Measurements from ENCODE around the gene CRTAC1. TPM values are rescaled to one million over a fixed set of nuclear protein-coding genes. Genes with fewer than 3 reads are reported as not detected.

Gene CRTAC1
- total RNA-seq, 1 experiment from 2014 or later = 1.2 TPM

DNA sequence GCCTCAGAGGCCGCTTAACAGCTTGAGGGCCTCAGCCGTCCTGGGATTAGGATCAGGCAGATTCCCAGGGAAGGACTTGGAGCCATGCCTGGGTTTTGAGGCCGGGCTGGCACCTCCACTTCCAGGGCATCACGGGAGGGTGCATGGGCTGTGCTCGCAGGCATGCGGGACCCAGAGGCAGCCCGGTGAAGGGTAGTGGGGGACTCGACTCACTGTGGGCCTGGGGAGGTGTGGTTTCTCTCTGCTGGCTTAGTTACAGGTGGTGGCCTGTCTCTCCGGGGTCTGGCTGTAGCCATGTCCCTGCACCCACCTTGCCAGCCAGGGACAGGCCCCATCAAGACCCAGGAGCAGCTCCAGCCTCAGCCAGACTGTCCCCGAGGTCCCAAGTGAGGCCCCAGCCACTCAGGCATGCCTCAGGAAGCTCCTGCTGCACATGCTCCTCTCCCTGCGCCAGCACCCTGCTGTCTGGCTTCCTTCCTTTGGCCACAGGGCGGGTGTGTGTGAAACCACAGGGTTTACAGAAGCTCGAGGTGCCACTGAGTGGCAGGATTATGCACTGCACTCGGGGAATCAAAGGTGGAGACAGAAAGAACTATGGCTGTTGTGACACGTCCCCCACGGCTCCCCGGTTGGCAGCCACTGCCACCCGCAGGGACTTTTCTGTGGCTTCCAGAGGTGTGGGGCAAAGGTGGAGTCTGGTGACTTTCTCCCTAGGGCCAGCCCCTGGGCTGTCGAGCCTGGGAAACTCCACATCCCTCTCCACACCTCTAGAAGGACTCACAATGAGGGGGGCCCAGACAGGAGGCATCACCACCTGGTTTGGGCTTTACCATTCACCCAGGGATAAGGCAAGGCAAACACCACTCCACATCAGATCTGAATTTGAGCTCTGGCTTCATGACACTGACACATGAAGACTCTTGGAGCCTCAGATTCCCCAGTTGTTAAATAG, 161.1 kb downstream of the CRTAC1 start (continued):
- TF ChIP-seq, protein P1, sequence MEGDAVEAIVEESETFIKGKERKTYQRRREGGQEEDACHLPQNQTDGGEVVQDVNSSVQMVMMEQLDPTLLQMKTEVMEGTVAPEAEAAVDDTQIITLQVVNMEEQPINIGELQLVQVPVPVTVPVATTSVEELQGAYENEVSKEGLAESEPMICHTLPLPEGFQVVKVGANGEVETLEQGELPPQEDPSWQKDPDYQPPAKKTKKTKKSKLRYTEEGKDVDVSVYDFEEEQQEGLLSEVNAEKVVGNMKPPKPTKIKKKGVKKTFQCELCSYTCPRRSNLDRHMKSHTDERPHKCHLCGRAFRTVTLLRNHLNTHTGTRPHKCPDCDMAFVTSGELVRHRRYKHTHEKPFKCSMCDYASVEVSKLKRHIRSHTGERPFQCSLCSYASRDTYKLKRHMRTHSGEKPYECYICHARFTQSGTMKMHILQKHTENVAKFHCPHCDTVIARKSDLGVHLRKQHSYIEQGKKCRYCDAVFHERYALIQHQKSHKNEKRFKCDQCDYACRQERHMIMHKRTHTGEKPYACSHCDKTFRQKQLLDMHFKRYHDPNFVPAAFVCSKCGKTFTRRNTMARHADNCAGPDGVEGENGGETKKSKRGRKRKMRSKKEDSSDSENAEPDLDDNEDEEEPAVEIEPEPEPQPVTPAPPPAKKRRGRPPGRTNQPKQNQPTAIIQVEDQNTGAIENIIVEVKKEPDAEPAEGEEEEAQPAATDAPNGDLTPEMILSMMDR (IDR thresholded peaks at IDR 0.05) = 0 out of 2 replicates have a peak, but pooled peaks have one; percentile 12
- TF ChIP-seq RELA (CRISPR knock-in tag; IDR thresholded peaks at IDR 0.05; ENCODE audit: borderline replicate concordance) = peak; percentile 38; the same call in 1 of the 2 replicates
- TF ChIP-seq ZNF263 (CRISPR knock-in tag; IDR thresholded peaks at IDR 0.05; ENCODE audit: low read depth) = no peak
- TF ChIP-seq, protein P2, sequence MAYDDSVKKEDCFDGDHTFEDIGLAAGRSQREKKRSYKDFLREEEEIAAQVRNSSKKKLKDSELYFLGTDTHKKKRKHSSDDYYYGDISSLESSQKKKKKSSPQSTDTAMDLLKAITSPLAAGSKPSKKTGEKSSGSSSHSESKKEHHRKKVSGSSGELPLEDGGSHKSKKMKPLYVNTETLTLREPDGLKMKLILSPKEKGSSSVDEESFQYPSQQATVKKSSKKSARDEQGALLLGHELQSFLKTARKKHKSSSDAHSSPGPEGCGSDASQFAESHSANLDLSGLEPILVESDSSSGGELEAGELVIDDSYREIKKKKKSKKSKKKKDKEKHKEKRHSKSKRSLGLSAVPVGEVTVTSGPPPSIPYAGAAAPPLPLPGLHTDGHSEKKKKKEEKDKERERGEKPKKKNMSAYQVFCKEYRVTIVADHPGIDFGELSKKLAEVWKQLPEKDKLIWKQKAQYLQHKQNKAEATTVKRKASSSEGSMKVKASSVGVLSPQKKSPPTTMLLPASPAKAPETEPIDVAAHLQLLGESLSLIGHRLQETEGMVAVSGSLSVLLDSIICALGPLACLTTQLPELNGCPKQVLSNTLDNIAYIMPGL (CRISPR knock-in tag; IDR thresholded peaks at IDR 0.05) = no peak
- no peak for TF ChIP-seq ZNF232 (CRISPR knock-in tag; IDR thresholded peaks at IDR 0.05)
- no peak for TF ChIP-seq HMGA2 (CRISPR knock-in tag; IDR thresholded peaks at IDR 0.05)
- TF ChIP-seq TEAD4 (CRISPR knock-in tag; IDR thresholded peaks at IDR 0.05) = no peak
- TF ChIP-seq NFE2L1 (CRISPR knock-in tag; IDR thresholded peaks at IDR 0.05) = no peak
- TF ChIP-seq, protein P3, sequence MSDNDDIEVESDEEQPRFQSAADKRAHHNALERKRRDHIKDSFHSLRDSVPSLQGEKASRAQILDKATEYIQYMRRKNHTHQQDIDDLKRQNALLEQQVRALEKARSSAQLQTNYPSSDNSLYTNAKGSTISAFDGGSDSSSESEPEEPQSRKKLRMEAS (CRISPR knock-in tag; IDR thresholded peaks at IDR 0.05) = peak; percentile 80
- no peak for TF ChIP-seq ZNF396 (CRISPR knock-in tag; IDR thresholded peaks at IDR 0.05; ENCODE audit: borderline replicate concordance)
- no peak for TF ChIP-seq MXD4 (CRISPR knock-in tag; IDR thresholded peaks at IDR 0.05; ENCODE audit: borderline replicate concordance)
- no peak for TF ChIP-seq CREM (CRISPR knock-in tag; IDR thresholded peaks at IDR 0.05)
- TF ChIP-seq, protein P4, sequence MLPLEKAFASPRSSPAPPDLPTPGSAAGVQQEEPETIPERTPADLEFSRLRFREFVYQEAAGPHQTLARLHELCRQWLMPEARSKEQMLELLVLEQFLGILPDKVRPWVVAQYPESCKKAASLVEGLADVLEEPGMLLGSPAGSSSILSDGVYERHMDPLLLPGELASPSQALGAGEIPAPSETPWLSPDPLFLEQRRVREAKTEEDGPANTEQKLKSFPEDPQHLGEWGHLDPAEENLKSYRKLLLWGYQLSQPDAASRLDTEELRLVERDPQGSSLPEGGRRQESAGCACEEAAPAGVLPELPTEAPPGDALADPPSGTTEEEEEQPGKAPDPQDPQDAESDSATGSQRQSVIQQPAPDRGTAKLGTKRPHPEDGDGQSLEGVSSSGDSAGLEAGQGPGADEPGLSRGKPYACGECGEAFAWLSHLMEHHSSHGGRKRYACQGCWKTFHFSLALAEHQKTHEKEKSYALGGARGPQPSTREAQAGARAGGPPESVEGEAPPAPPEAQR (CRISPR knock-in tag; IDR thresholded peaks at IDR 0.05) = no peak
- TF ChIP-seq, protein P5, sequence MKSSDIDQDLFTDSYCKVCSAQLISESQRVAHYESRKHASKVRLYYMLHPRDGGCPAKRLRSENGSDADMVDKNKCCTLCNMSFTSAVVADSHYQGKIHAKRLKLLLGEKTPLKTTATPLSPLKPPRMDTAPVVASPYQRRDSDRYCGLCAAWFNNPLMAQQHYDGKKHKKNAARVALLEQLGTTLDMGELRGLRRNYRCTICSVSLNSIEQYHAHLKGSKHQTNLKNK (CRISPR knock-in tag; IDR thresholded peaks at IDR 0.05) = no peak
- no peak for TF ChIP-seq SOX15 (CRISPR knock-in tag; IDR thresholded peaks at IDR 0.05)
- TF ChIP-seq JUN (CRISPR knock-in tag; IDR thresholded peaks at IDR 0.05) = no peak
- no peak for TF ChIP-seq ATF1 (CRISPR knock-in tag; IDR thresholded peaks at IDR 0.05)
- TF ChIP-seq, protein P6, sequence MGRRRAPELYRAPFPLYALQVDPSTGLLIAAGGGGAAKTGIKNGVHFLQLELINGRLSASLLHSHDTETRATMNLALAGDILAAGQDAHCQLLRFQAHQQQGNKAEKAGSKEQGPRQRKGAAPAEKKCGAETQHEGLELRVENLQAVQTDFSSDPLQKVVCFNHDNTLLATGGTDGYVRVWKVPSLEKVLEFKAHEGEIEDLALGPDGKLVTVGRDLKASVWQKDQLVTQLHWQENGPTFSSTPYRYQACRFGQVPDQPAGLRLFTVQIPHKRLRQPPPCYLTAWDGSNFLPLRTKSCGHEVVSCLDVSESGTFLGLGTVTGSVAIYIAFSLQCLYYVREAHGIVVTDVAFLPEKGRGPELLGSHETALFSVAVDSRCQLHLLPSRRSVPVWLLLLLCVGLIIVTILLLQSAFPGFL (CRISPR knock-in tag; IDR thresholded peaks at IDR 0.05; ENCODE audit: borderline replicate concordance) = no peak
- TF ChIP-seq IRF2 (CRISPR knock-in tag; IDR thresholded peaks at IDR 0.05; ENCODE audit: borderline replicate concordance, low read depth) = no peak
- TF ChIP-seq EMX1 (CRISPR knock-in tag; IDR thresholded peaks at IDR 0.05) = no peak
- no peak for TF ChIP-seq ZNF416 (CRISPR knock-in tag; IDR thresholded peaks at IDR 0.05)
- TF ChIP-seq, protein P7, sequence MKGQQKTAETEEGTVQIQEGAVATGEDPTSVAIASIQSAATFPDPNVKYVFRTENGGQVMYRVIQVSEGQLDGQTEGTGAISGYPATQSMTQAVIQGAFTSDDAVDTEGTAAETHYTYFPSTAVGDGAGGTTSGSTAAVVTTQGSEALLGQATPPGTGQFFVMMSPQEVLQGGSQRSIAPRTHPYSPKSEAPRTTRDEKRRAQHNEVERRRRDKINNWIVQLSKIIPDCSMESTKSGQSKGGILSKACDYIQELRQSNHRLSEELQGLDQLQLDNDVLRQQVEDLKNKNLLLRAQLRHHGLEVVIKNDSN (CRISPR knock-in tag; IDR thresholded peaks at IDR 0.05) = no peak
- 0 out of 2 replicates have a peak, but pooled peaks have one; percentile 18 for TF ChIP-seq ZNF219 (CRISPR knock-in tag; IDR thresholded peaks at IDR 0.05; ENCODE audit: borderline replicate concordance)
- TF ChIP-seq, protein P8, sequence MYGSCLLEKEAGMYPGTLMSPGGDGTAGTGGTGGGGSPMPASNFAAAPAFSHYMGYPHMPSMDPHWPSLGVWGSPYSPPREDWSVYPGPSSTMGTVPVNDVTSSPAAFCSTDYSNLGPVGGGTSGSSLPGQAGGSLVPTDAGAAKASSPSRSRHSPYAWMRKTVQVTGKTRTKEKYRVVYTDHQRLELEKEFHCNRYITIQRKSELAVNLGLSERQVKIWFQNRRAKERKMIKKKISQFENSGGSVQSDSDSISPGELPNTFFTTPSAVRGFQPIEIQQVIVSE (CRISPR knock-in tag; IDR thresholded peaks at IDR 0.05; ENCODE audit: borderline replicate concordance) = no peak
- TF ChIP-seq FOXK1 (CRISPR knock-in tag; IDR thresholded peaks at IDR 0.05) = peak; percentile 39; the same call in 1 of the 2 replicates
- TF ChIP-seq, protein P9, sequence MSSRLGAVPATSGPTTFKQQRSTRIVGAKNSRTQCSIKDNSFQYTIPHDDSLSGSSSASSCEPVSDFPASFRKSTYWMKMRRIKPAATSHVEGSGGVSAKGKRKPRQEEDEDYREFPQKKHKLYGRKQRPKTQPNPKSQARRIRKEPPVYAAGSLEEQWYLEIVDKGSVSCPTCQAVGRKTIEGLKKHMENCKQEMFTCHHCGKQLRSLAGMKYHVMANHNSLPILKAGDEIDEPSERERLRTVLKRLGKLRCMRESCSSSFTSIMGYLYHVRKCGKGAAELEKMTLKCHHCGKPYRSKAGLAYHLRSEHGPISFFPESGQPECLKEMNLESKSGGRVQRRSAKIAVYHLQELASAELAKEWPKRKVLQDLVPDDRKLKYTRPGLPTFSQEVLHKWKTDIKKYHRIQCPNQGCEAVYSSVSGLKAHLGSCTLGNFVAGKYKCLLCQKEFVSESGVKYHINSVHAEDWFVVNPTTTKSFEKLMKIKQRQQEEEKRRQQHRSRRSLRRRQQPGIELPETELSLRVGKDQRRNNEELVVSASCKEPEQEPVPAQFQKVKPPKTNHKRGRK (CRISPR knock-in tag; IDR thresholded peaks at IDR 0.05; ENCODE audit: borderline replicate concordance) = no peak
- TF ChIP-seq ZNF671 (CRISPR knock-in tag; IDR thresholded peaks at IDR 0.05) = no peak

Measured in WTC11 (cell line).